Thoracic aorta (tissue), 2 donors: ENCODE measurements around the gene ELFN1. TPM values are rescaled to one million over a fixed set of nuclear protein-coding genes. Genes with fewer than 3 reads are reported as not detected.

Source experiments
- ATAC-seq: fragments of 150-250 bp; one replicate; pipeline ENCODE4 v1.8.0; 2017; ENCODE audit warnings: low read depth; ENCODE audit not compliant: insufficient number of reproducible peaks, low FRiP score
- DNase-seq: peaks from one replicate; pipeline ENCODE4 v3.0.0-alpha.2; 2020; ENCODE audit warnings: low spot score
- H3K27ac ChIP-seq, 2 donors: fragments of 200-600 bp; sonication (generic); 1 replicate in 1 of 2; 2 replicates in 1 of 2; pipeline ENCODE4 v1.5.1; 2016; ENCODE audit warnings: mild to moderate bottlenecking in 2 of 2, moderate library complexity in 2 of 2
- H3K27me3 ChIP-seq: fragments of 200-600 bp; sonication (generic); replicated peaks from 2 replicates; pipeline ENCODE4 v1.6.0; 2016; ENCODE audit warnings: mild to moderate bottlenecking; ENCODE audit not compliant: insufficient read depth
- H3K36me3 ChIP-seq: fragments of 200-600 bp; sonication (generic); one replicate; pipeline ENCODE4 v1.5.1; 2016
- H3K4me1 ChIP-seq, 2 donors: fragments of 200-600 bp; sonication (generic); 1 replicate in 1 of 2; 2 replicates in 1 of 2; pipeline versions ENCODE4 v1.5.1 to v1.6.0; 2016; ENCODE audit warnings: low read depth in 2 of 2, mild to moderate bottlenecking in 1 of 2; ENCODE audit not compliant: control insufficient read depth in 1 of 2
- H3K4me3 ChIP-seq: fragments of 200-600 bp; sonication (generic); 2 replicates; pipeline ENCODE4 v1.5.1; 2016; ENCODE audit warnings: mild to moderate bottlenecking
- H3K9me3 ChIP-seq: fragments of 200-600 bp; sonication (generic); 2 replicates; pipeline ENCODE4 v1.5.1; 2016
- CTCF ChIP-seq: fragments of 200-600 bp; sonication (generic); IDR thresholded peaks from one replicate; pipeline ENCODE4 v1.5.1; 2019; ENCODE audit warnings: antibody characterized with exemption
- total RNA-seq, 2 donors: library from RNA; depleted of rRNA; stranded (reverse); fragments of >200 nt; gene quantifications; one replicate each; pipeline versions ENCODE4 v1.1.0 to v1.2.3, GENCODE V29; 2016

Gene ELFN1
- total RNA-seq, 2 donors from 2014 or later = 0.81 to 0.85 TPM

- TF ChIP-seq CTCF = no peak
- no peak for DNase-seq
- no peak for ATAC-seq
- Histone ChIP-seq H3K27me3 (peaks cover 8% of the 10 kb centered on the region), H3K4me3 (no peak overlapping the region), H3K4me1 (peaks cover 12 to 24% of the 10 kb centered on the region in 2 donors), H3K36me3 (no peaks in the 10 kb centered on the region), H3K27ac (no peak overlapping the region), H3K9me3 (no peaks in the 10 kb centered on the region)
These were observed 19.0 kb upstream of the ELFN1 start for GRCh38 chr7:1651031-1651446.

- no peak for TF ChIP-seq CTCF
- Histone ChIP-seq H3K36me3 (no peaks in the 10 kb centered on the region), H3K4me1 (peaks cover 10 to 21% of the 10 kb centered on the region in 2 donors), H3K27me3 (peaks cover 8% of the 10 kb centered on the region), H3K27ac (no peak overlapping the region), H3K4me3 (no peak overlapping the region), H3K9me3 (no peaks in the 10 kb centered on the region)
- ATAC-seq = no peak
- no peak for DNase-seq
These were observed 18.2 kb upstream of the ELFN1 start for GRCh38 chr7:1651891-1652290.

GRCh38 chr7:1653500-1653899, 16.6 kb upstream of the ELFN1 start:
- H3K27me3 ChIP-seq = peaks cover 8% of the 10 kb centered on the region
- ATAC-seq = no peak
- peaks cover 2 to 5% of the 10 kb centered on the region in 2 donors for H3K4me1 ChIP-seq
- TF ChIP-seq CTCF = no peak
- H3K36me3 ChIP-seq = no peaks in the 10 kb centered on the region
- H3K4me3 ChIP-seq = no peak overlapping the region
- no peaks in the 10 kb centered on the region for H3K9me3 ChIP-seq
- DNase-seq = no peak
- H3K27ac ChIP-seq = no peak overlapping the region

- Histone ChIP-seq H3K4me1 (no peaks in the 10 kb centered on the region), H3K4me3 (no peak overlapping the region), H3K36me3 (no peaks in the 10 kb centered on the region), H3K27ac (no peak overlapping the region), H3K27me3 (peaks cover 5% of the 10 kb centered on the region), H3K9me3 (no peaks in the 10 kb centered on the region)
- ATAC-seq (no peak), DNase-seq (no peak)
- no peak for TF ChIP-seq CTCF
These were observed 16.0 kb upstream of the ELFN1 start for GRCh38 chr7:1654111-1654510.

GRCh38 chr7:1654738-1655475, 15.2 kb upstream of the ELFN1 start:
- no peak for ATAC-seq
- Histone ChIP-seq H3K9me3 (no peaks in the 10 kb centered on the region), H3K27ac (no peak overlapping the region), H3K4me1 (no peaks in the 10 kb centered on the region), H3K4me3 (no peak overlapping the region), H3K36me3 (no peaks in the 10 kb centered on the region), H3K27me3 (peaks cover 5% of the 10 kb centered on the region)
- no peak for DNase-seq
- TF ChIP-seq CTCF = no peak
